Activated CD4-positive, CD25-positive, alpha-beta regulatory T cell treated with anti-CD3 and anti-CD28 coated beads, Interleukin-2, amount 50 U/mL, for 72 hours (primary cell): ENCODE data around the gene P2RY8.
"Not testable (repeated sequence)": the region's sequence is repeated elsewhere in the genome, so short reads cannot be mapped to it uniquely, and the experiment has no call there.

Source experiments
- DNase-seq: peaks from one replicate; pipeline ENCODE4 v3.0.0; 2021

Gene P2RY8

GRCh38 chrX:1485033-1485432, 52.0 kb downstream of the P2RY8 start:
- DNase-seq = peak; percentile 9

GRCh38 chrX:1484638-1485019, 52.4 kb downstream of the P2RY8 start:
- DNase-seq = no peak

DNA sequence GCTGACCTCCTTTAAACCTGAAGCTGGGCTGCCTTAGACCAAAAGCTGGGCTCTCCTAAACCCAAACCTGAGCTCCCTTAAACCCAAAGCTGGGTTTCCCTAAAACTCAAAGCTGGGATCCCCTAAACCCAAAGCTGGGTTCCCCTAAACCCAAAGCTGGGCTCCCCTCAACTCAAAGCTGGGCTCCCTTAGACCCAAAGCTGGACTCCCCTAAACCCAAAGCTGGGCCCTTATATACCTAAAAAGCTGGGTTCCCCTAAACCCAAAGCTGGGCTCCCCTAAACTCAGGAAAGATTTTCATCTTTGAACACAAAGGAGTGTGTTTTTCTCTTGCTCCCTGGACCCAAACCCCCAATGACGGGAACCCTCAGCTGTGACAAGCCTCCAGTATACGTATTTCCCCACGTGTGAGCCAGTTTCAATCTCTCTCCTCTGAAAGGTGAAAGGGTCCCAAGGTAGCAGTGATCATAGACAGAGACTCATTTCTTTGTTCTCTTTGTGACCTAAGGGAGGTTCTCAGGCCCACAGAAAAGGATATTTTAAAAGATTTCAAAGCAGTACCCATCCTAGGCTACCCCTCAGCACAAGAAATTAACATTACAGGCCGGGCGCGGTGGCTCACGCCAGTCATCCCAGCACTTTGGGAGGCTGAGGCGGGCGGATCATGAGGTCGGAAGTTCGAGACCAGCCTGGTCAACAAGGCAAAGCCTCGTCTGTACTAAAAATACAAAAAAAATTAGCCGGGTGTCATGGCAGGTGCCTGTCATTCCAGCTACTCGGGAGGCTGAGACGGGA, 52.9 kb downstream of the P2RY8 start:
- DNase-seq = peak; percentile 29

- not testable (repeated sequence) for DNase-seq
These were observed 54.5 kb downstream of the P2RY8 start for GRCh38 chrX:1482530-1482928.

DNA sequence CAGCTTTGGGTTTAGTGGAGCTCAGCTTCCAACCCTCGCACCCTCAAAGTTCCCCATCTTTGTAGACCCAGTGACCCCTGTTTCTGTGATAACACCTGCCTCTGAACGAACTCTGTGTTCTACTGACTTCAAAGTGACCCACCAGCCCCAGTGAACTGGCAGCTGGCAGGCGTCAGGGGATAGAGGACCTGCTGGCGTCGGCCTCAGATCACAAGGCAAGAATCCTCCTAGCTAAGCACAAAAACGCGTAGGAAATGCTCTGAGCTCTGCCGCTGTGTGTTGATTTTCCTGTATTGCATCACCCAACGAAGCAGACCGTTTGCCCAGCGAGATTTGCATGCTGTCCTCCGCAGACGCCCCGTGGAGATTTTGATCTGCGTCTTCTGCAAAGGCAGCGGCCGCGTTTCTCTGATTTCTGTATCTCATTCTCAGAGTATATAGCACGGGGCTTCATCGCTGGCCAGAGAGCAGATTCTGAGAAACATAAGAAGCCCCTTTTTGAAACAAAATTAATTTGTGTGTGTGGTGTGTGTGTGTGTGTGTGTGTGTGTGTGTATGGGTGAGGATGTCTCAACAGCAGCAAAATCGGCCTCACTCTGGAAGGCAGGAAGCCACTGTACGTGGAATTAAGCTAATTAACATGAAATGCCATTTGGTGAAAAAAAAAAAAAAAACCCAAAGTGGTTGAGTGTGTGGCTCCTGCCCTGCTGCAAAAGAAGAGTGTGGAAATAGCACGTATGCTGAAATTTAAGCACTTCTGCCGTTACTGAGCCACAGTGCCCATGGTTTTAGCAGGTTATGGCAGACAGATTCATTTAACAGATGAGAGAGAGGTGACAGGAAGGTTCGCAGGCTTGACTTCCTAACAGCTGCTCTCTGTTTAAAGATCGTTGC, 55.1 kb downstream of the P2RY8 start:
- DNase-seq = peak; percentile 72

GRCh38 chrX:1480082-1480785, 56.8 kb downstream of the P2RY8 start:
- DNase-seq = peak; percentile 31

- peak; percentile 21 for DNase-seq
These were observed 59.1 kb downstream of the P2RY8 start for GRCh38 chrX:1477801-1478458.

DNA sequence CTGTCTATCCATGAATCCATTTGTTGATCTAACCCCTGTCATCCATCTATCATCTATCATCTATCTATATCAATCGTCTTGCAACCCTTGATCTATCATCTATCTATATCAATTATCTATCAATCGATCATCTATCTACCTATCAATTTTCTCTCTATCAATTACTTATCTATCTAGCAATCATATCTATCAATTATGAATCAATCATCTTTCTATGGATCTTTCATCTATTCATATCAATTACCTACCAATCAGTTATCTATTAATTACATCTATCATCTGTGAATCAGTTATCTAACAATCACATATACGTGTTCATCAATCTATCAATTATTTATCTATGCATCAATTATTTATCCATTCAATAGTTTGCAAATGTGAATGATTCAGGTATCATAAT, 59.8 kb downstream of the P2RY8 start:
- no peak for DNase-seq

- DNase-seq = peak; percentile 23
These were observed 60.3 kb downstream of the P2RY8 start for GRCh38 chrX:1476682-1477081.

DNA sequence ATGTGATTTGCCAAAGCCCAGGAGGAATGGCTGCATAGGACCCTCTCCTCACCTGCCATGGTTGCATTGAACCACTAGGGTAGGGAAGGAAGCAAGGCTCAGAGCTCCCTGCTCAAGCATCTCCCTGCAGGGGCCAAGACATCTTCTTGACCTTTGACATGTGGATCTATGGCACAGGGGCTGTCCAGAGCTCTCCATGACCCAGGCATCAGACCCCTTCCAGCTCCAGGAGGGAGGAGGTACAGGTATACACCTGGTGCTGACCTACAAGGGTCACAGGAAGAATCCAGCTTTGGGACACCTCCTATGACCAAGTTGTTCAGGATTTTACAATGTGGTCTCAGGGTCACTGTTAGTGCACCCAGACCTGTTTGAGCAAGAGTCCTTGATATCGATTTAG, 61.1 kb downstream of the P2RY8 start:
- peak; percentile 17 for DNase-seq

DNA sequence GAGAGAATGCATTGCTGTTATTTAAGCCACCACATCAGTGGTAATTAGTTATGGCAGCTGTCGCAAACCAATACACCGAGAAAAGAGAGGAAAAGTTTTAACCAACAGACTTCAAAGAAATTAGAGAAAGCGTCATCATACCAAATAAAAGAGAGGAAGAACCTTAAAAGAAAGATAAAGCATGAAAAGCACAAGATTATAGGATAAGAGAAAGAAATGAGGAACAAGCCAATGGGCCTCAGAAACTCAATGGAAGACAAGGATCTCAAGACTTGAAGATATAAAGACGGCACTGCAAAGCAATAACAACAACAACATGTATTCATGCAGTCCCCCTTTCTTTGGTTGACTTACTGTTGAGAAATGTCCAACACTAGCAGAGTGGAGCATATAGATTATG, 61.5 kb downstream of the P2RY8 start:
- no peak for DNase-seq

DNA sequence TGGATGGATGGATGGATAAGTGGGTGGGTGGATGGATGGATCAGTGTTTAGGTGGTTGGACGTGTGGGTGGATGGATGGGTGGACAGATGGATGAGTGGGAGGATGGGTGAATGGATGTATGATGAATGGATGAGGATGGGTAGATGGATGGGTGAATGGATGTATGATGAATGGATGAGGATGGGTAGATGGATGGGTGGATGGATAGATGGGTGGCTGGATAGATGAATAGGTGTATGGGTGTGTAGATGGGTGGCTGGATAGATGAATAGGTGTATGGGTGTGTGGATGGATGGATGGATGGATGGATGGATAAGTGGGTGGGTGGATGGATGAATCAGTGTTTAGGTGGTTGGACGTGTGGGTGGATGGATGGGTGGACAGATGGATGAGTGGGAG, 62.4 kb downstream of the P2RY8 start:
- peak; percentile 2 for DNase-seq

GRCh38 chrX:1472975-1473374, 64.0 kb downstream of the P2RY8 start:
- DNase-seq = peak; percentile 4

DNA sequence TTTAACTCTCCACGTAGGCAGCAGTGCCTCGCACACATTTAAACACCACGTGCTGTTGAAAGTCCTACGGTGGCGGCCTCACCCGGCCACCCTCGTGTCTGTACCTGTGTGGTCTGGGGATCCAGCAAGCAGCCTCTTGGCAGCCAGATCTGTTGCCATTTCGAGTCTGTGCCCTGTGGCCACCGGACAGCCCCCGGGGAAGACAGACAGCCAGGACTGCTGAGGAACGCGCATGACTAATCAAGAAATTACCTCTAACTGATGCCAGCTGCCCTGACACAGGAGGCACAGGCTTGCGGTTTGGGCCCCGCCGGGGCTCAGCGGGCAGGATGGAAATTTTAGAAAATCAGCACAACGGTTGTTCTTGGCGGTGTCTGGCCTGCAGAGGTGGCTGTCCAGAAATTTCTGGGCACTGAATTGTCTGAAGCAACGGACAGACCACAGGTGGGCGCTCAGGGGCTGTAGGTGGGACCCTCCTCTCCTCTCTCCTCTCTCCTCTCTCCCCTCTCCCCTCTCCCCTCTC, 68.7 kb downstream of the P2RY8 start:
- DNase-seq = peak; percentile 74

DNA sequence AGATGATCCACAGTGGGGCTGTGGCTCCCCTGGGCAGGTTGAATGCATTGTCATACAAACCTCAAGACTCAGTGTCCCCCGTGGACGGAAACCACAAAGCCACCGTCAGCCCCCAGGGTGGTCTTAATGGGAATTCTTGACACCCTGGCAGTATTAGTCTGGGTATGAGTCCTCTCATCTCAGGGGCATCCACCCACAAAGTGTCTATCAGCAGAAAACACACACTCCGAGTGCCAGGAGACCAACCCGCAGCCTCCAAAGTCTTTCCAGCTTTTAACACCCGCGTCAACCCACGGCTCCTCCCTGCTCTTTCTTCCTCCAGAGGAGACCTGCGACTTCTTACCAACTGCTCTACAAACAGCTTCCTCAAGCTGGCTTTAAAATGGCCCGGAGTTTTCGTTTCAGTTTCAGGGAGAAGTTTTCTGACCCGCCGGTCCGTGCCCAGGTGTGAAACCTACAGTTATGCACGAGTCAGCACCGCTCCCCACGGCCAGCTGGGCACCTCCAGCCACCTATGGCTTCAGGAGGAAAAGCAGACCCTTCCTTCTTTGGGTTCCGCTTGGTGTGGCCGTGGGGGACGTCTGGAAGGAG, 69.9 kb downstream of the P2RY8 start:
- peak; percentile 45 for DNase-seq

DNA sequence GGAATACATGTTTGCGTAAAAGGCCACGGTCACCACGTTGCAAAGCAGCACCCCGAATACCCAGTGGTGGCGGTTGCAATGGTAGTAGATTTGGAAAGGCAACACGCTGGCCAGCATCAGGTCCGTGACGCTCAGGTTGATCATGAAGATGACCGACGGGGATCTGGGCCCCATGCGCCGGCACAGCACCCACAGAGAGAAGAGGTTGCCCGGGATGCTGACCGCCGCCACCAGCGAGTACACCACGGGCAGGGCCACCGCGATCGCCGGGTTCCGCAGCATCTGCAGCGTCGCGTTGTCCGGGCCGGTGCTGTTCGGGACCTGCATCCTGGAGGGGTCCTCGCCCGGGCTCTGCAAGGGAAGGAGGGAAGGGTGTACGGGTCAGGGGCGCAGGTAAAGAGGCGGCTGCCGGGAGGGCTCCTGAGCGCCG, 70.7 kb downstream of the P2RY8 start:
- DNase-seq = peak; percentile 31

- DNase-seq = peak; percentile 27
These were observed 71.4 kb downstream of the P2RY8 start for GRCh38 chrX:1465286-1466231.

GRCh38 chrX:1464971-1465285, 72.1 kb downstream of the P2RY8 start:
- DNase-seq = peak; percentile 24

DNA sequence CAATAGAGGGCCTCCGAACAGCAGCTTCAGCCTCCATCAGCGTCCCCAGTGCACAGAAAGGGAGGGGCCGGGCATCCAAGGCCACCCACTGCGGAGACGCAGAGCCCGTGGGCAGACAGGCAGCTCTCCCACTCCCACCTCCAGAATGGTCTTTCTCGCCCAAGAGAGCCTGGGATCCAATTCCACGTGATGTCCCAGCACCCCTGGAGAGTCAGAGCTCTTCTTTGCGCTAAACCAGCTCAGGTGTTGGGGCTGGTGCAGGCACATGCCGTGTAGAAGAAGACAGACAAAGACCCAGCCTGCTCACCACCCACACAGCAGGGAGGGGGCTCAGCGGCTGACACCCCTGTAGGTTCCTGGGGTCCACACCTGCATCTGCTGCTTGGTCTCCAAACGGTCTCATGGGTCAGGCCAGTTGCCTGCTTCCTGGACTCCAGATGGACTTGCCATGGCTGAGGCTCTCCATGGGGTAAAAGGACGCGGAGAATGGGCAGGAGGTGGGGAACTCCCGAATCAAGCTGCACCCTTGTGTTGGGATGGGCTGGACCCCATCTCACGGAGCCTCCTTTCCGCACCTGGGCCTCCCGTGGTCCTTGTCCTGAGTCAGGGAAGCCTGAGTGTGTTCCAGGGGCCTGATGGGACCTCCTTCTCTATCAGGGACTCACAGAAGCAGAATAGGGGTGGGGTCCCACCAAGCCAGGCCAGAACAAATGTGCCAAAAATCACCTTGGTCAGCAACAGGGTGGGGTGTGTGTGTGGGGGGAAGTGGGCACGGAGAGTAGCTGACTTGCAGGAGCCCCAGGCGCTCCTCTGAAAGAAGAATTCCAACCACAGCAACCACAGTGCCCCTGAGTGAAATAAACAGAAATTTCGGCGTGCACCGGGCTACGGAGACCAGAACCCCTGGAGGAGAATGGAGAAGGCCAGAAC, 72.7 kb downstream of the P2RY8 start:
- peak; percentile 29 for DNase-seq

GRCh38 chrX:1463581-1463980, 73.4 kb downstream of the P2RY8 start:
- peak; percentile 27 for DNase-seq
